ENCODE measurements around the gene CNOT9.
"Not testable (repeated sequence)": the region's sequence is repeated elsewhere in the genome, so short reads cannot be mapped to it uniquely, and the experiment has no call there.

Gene CNOT9

GRCh38 chr2:218568190-218569037, at the start of gene CNOT9, which contains the start of gene USP37:
Gene CNOT9 (plus strand): TSS chr2:218568839. CDS start chr2:218568955, 116 bp downstream.
Gene USP37 (minus strand): TSS chr2:218568351. CDS start chr2:218558653, 9,698 bp downstream.
- DNase-seq (ENCODE audit: low read depth), result peak; percentile 100

DNA sequence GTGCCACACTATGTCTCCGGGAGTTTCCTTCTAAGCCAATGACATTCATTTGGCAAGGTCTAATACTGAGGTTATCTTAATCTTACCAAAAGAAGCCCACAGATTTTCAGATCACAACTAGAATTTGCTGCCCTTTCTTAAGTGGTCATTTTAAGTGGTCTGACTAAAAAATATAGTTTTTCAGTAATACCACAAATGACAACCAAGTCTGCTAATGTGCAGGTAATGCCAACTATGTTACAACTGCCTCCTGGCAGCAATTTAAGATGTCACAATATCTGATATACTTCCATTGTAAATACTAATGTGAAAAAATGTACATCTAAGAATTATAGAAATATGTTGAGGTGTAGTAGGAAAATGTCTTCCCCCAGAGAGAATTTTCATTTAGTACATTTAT, 49.8 kb upstream of the CNOT9 start:
- DNase-seq (ENCODE audit: low read depth), result no peak

DNA sequence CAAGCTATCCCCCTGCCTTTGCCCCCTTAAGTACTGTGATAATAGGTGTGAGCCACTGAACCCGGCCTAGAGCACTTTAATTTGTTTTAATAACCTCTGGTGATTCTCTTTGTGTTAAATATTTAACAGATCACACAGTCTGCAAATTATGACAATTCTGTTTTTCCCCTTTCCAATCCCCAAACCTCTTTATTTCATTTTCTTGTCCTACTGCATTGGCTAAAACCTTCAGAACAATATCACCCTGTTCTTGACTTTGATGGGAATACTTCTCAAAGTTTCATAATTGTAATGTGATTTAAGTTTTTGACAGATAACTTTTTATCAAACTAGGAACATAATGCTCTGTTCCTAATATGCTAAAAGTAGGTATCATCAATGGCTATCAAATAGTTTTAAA, 45.0 kb upstream of the CNOT9 start:
- no peak for DNase-seq (ENCODE audit: low read depth)

GRCh38 chr2:218528409-218528808, 40.2 kb upstream of the CNOT9 start:
- not testable (repeated sequence) for DNase-seq (ENCODE audit: low read depth)

DNA sequence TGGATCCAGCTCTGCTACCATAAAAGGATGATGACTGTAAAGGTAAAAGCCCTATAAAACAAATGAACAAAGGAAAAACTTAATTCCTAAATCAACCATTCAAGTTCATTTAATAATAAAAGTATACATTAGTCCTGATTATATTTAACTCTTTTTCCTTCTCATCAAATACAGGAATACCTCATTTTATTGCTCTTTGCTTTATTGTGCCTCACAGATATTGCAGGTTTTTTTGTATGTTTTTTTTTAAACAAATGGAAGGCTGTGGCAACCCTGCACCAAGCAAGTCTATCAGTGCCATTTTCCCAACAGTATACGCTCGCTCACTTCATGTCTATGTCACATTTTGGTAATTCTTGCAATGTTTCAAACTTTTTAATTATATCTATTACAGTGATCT, 38.6 kb upstream of the CNOT9 start:
- no peak for DNase-seq (ENCODE audit: low read depth)

GRCh38 chr2:218536804-218537494, 31.7 kb upstream of the CNOT9 start:
- DNase-seq (ENCODE audit: low read depth), result no peak

- no peak for DNase-seq (ENCODE audit: low read depth)
Measured at GRCh38 chr2:218540015-218540414, 28.6 kb upstream of the CNOT9 start.

DNA sequence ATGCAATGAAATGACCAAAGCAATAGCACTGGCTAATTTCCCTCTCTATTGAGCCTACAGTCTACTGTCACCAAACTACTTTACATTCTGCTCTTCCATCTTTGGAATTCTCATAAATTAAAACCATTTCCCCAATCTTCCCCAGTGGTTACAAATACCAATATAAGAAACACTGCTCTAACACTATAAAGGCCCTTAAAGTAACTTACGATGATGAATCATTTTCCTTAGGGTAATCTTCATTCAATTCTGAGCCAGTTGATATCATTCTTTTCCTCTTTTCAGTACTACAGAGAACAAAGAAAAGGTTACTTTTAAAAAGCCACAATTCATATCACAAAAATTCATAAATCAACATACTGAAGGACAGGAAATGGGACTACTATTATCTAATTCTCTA, 22.6 kb upstream of the CNOT9 start:
- DNase-seq (ENCODE audit: low read depth), result no peak

DNA sequence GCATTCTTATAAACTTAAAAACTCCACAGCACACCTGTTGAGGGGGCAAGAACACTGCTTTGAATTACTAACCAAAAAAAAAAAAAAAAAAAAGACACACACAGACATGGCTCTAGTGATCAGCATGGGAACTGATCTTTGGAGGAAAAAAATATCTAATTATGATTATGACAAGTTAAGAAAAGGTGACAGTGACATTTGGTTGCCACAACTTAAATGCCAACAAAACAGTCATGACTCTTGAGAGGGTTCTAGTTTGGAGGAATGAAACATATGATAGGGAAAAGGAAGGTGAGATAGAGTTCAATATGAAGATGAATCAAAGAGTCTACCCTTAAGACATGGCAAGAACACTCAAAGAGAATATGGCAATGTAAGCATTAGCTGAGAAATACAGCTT, 21.1 kb upstream of the CNOT9 start:
- DNase-seq (ENCODE audit: low read depth), result no peak

DNA sequence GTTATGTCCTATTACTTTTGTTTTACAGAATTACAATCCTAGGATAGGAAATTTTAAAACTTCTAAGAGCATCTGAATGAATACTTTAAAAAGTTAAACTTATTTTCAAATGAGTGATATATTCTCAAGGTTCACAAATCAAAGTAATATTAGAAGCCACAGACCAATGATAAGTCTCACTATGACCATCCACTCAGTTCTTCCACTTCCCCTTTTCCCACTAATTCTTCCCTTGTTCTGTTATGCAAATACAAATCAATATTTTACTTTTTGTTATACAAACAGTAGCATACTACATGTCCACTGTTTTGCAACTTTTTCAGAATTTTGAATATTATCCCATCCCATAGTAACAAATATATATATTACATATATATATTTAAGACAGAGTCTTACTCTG, 20.7 kb upstream of the CNOT9 start:
- no peak for DNase-seq (ENCODE audit: low read depth)

DNA sequence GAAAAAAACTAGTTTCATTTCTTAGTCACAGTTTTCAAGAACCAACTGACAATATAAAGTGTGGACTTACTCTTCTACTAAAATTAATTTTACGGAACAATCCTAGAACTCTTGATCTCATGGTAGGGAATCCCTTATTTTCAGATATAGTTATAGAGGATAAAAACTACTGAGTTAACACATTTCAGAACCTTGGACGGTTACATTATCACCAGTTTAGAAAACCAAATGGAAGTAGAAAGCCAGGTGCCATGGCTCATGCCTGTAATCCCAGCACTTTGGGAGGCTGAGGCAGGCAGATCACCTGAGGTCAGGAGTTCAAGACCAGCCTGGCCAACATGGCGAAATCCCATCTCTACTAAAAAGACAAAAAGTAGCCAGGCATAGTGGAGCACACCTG, 14.4 kb upstream of the CNOT9 start:
- DNase-seq (ENCODE audit: low read depth), result not testable (repeated sequence)

DNA sequence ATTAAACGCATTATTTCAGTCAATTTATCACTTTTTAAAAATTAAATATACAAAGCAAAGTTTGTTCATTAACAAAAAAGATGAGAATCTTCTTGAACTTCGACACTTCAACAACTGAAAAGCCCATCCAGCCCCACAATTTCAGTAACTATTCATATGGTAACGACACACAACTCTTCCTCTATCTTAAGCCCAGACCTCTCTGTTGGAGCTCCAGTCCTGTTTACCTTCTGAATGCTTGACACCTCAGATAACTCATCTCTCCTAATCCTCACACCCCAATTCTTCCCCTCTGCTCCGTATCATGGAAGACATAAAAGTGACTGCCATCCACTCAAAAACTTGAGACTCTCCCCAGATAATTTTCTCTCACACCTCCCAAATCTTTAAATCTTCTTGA, 13.1 kb upstream of the CNOT9 start:
- no peak for DNase-seq (ENCODE audit: low read depth)

GRCh38 chr2:218557941-218558340, 10.7 kb upstream of the CNOT9 start:
- DNase-seq (ENCODE audit: low read depth), result no peak

GRCh38 chr2:218558986-218559385, 9.7 kb upstream of the CNOT9 start:
- no peak for DNase-seq (ENCODE audit: low read depth)

DNA sequence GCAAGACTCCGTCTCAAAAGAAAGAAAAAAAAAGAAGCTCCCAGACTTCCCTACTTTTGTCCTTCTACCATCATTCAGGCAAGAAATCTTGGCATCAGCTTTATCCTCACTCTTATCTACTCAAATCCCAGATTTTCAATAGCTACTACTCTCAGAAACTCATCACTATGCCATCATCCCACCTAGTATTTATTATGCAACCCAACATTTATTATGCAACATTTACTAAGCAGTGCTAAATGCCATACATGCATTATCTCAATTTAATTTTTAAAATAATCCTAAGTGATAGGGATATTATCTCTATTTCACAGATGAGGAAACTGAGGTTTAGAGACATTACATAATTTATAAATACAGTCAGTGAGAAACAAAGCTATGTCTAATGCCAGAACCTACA, 4.6 kb upstream of the CNOT9 start:
- DNase-seq (ENCODE audit: low read depth), result no peak

DNA sequence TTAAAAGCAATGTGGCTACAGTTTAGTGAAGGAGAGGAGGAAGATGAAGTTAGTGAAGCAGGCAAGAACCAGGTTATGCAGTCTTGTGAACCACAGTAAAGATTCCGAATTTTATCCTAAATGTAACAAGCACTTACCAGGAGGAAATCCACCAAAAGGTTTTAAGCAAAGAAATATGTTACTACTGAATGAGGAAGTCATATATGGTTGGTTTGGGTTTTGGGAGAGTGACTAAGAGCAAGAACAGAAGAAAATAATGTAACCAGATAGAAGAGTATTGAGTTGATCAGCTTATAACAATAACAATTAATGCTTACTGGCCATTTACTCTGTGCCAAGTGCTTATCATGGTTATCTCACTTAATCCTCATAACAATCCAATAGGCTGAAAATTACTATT, 2.3 kb upstream of the CNOT9 start:
- DNase-seq (ENCODE audit: low read depth), result no peak

DNA sequence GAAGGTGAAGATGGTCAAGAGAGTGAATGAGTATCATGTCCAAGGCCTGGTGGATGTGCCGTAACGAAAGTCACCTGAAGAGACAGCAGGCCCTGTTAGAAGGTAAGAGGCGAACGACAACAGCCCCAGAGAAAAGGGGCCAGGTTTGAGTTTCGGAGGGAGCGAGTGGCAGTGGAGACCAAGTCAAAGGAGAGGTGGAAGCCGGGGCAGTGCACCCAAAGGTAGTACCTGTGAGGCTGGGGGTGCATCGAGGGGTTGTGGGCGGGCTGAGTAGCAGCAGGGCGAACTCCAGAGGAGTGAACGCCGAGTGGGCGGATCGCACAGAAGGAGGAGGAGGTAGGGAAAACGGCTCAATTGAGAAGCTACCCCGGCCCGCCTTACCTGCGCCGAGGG, 846 bp upstream of the CNOT9 start:
- DNase-seq (ENCODE audit: low read depth), result peak; percentile 52

GRCh38 chr2:218569038-218569431, 396 bp downstream of the CNOT9 start:
- DNase-seq (ENCODE audit: low read depth), result peak; percentile 42

- DNase-seq (ENCODE audit: low read depth), result no peak
Measured at GRCh38 chr2:218569661-218570500, 1.2 kb downstream of the CNOT9 start.

GRCh38 chr2:218570850-218571249, 2.2 kb downstream of the CNOT9 start:
- no peak for DNase-seq (ENCODE audit: low read depth)

- no peak for DNase-seq (ENCODE audit: low read depth)
Measured at GRCh38 chr2:218576854-218577253, 8.2 kb downstream of the CNOT9 start.

- no peak for DNase-seq (ENCODE audit: low read depth)
Measured at GRCh38 chr2:218577482-218578220, 9.0 kb downstream of the CNOT9 start.

All from activated T-cell treated with anti-CD3 and anti-CD28 coated beads for 1 hour (primary cell).